Skin epidermis (tissue), 12 donors: Measurements from ENCODE around the gene NKD2.

ENCODE experiments used
- H3K27ac ChIP-seq, 21 experiments: fragments of 200-600 bp; sonication (generic) in 11 of 21; one replicate each; pipeline ENCODE4 v1.5.0; 2020; ENCODE audit warnings: mild to moderate bottlenecking in 3 of 21, inconsistent platforms in 2 of 21, moderate library complexity in 2 of 21
- H3K4me3 ChIP-seq, 7 experiments: fragments of 200-600 bp; sonication (generic) in 2 of 7; one replicate each; pipeline ENCODE4 v1.5.0; 2020; ENCODE audit warnings: inconsistent platforms in 2 of 7, mild to moderate bottlenecking in 2 of 7, moderate library complexity in 1 of 7

NKD2 gene

GRCh38 chr5:1026700-1027621, 18.4 kb downstream of the NKD2 start:
- Histone ChIP-seq H3K4me3 (no peak overlapping the region), H3K27ac (no peak overlapping the region)

- Histone ChIP-seq H3K4me3 (no peak overlapping the region), H3K27ac (no peak overlapping the region)
These were observed 19.2 kb downstream of the NKD2 start for GRCh38 chr5:1027631-1028441.

DNA sequence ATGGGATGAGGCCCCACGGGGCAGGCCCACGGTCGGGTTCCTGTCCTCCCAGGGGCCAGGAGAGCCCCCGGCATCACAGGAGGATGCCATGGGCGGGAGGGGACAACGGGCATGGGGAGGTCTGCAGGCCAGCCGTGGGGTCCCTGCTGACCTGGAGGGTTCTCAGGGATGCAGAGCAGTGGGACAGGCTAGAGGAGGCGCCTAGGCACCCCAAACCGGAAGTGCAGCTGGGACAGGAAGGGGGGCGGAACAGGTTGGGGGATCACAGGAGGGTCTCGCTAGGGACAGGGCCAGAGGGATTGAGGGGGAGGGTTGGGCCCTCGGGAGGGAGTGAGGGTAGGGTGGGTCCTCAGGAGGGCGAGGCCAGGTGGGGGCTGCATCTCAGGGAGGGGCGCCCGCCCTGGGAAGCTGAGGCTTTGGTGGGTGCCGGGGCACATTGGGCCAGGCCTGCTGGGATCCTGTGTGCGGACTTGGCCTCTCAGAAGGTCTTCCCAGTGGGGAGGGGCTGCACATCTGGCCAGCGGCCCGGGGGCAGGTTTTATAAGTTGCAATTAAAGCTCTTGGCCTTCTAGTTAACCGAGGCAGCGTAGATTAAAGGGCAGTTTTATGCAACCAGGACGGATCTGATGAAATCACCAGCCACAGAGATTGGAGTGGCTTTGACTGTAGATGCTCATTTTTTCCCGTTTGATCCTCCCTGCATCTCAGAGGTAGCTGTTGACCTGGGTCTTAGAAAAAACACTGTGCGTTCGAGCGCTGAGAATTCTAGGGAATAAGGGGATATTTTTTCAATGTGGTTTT, 20.1 kb downstream of the NKD2 start:
- H3K4me3 ChIP-seq = no peak overlapping the region
- no peak overlapping the region for H3K27ac ChIP-seq

DNA sequence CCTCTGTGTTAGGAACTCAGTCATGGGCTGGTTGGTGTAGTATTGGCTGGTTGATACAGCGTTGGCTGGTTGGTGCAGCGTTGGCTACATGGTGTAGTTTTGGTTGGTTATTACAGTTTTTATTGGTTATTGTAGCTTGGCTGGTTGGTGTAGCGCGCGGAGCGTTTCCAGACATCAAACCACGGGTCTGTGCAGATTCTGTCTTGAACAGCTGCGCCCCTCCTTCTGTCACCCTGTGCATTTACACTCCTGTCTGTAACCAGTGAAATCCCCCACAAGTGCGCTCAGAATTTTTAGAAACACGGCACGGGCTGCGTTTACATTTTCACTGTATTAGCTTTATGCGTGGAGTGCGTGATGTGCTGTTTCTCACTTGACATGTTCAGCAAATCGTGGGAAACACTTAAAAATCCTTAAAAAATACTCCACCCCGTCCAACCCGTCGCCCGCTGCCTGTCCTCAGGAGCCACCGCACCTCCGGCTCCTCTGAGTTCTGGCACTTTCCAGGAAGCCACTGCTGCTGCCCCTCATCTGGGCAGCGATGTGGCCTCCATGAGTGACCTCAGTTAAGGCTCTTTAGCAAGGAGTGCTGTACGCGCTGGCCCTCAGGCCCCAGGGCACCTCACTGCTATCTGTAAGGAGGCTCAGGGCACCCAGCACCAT, 20.8 kb downstream of the NKD2 start:
- Histone ChIP-seq H3K4me3 (no peak overlapping the region), H3K27ac (no peak overlapping the region)

GRCh38 chr5:1029945-1030625, 21.5 kb downstream of the NKD2 start:
- H3K4me3 ChIP-seq = no peak overlapping the region
- no peak overlapping the region for H3K27ac ChIP-seq

- no peak overlapping the region for H3K27ac ChIP-seq
- no peak overlapping the region for H3K4me3 ChIP-seq
These were observed 22.2 kb downstream of the NKD2 start for GRCh38 chr5:1030801-1031271.

- Histone ChIP-seq H3K4me3 (no peak overlapping the region), H3K27ac (no peak overlapping the region)
These were observed 22.8 kb downstream of the NKD2 start for GRCh38 chr5:1031306-1031959.

GRCh38 chr5:1032011-1032410, 23.4 kb downstream of the NKD2 start:
- no peak overlapping the region for H3K4me3 ChIP-seq
- H3K27ac ChIP-seq = no peak overlapping the region

GRCh38 chr5:1032551-1033027, 24.0 kb downstream of the NKD2 start:
- no peak overlapping the region for H3K4me3 ChIP-seq
- no peak overlapping the region for H3K27ac ChIP-seq

GRCh38 chr5:1033178-1033577, 24.6 kb downstream of the NKD2 start:
- Histone ChIP-seq H3K27ac (no peak overlapping the region), H3K4me3 (no peak overlapping the region)

GRCh38 chr5:1033606-1034420, 25.2 kb downstream of the NKD2 start:
- no peak overlapping the region for H3K27ac ChIP-seq
- no peak overlapping the region for H3K4me3 ChIP-seq

GRCh38 chr5:1034421-1034905, 25.9 kb downstream of the NKD2 start:
- Histone ChIP-seq H3K4me3 (no peak overlapping the region), H3K27ac (no peak overlapping the region)

DNA sequence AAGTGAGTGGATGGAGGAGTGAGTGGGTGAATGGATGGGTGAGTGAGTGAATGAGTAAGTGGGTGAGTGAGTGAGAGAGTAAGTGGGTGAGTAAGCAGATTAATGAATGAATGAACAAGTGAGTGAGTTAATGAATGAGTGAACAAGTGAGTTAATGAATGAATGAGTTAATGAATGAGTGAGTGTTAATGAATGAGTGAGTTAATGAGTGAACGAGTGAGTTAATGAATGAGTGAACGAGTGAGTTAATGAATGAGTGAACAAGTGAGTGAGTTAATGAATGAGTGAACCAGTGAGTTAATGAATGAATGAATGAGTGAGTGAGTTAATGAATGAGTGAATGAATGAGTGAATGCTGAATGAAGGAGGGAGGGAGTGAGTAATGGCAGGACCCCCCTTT, 26.4 kb downstream of the NKD2 start:
- no peak overlapping the region for H3K4me3 ChIP-seq
- H3K27ac ChIP-seq = no peak overlapping the region

- no peak overlapping the region for H3K27ac ChIP-seq
- no peak overlapping the region for H3K4me3 ChIP-seq
These were observed 27.1 kb downstream of the NKD2 start for GRCh38 chr5:1035421-1036405.

GRCh38 chr5:1036504-1037122, 28.0 kb downstream of the NKD2 start:
- H3K4me3 ChIP-seq = no peak overlapping the region
- H3K27ac ChIP-seq = no peak overlapping the region
